HG03064 (cell line): ENCODE results near the gene MAP7D1.
"Not testable (repeated sequence)": the region's sequence is repeated elsewhere in the genome, so short reads cannot be mapped to it uniquely, and the experiment has no call there.

Source experiments
- ATAC-seq: cut with Tn5 transposase; IDR thresholded peaks from one replicate; pipeline ENCODE4 v1.9.1; 2021; ENCODE audit warnings: low read depth; ENCODE audit not compliant: unreplicated experiment

MAP7D1 gene

DNA sequence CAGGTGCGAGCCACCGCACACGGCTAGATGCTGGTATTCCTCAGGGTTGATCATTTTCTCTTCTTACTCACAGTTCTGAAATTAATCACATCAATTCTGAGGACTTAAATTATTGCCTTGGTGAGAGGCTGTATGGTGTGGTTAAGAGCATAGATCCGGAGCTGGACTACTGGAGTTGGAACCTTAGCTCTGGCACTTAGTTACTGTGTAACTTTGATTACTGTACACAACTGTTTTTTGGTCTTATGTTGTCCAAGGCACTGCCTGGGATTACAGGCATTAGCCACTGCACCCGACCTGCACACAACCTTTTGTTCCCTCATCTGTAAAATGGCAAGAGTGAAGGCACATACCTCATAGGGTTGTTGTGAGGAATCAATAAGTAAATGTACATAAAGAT lies 42.7 kb downstream of the MAP7D1 start:
- no peak for ATAC-seq

DNA sequence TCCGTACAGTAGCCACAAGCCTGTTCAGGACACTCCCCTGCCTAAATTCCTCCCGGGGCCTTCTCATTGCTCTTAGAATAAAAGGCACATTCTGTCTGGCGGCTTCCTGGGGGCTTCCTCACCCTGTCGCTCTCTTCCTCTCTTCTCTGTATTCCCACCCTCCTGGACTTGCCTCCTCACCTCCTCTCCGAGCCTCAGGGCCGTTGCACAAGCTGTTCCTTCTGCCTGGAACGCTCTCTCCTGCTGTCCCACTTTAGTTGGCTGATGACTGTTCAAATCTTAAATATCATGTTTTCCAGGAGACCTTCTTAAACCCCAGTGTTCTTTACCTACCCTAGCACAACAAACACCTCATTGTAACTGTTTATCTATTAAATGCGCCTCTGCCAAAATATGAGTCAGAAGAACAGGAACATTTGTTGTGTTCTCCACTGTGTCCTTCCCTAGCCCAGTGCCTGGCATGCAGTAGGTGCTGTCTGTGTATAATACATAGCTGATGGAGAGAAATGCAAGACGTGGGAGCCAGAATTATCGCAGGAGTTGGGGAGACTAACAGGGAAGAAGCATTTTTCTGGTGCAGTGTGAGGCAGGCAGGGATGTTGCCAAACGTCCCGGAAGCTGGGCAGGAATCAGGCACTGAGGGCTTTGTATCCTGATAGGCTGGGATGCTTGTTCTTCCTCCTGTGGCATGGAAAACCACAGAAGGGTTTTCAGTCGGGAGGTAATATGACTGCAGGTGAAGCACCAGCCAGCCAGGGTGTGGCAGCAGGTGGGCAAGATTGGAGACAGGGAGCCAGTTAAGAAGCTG lies 44.2 kb downstream of the MAP7D1 start:
- ATAC-seq = no peak

DNA sequence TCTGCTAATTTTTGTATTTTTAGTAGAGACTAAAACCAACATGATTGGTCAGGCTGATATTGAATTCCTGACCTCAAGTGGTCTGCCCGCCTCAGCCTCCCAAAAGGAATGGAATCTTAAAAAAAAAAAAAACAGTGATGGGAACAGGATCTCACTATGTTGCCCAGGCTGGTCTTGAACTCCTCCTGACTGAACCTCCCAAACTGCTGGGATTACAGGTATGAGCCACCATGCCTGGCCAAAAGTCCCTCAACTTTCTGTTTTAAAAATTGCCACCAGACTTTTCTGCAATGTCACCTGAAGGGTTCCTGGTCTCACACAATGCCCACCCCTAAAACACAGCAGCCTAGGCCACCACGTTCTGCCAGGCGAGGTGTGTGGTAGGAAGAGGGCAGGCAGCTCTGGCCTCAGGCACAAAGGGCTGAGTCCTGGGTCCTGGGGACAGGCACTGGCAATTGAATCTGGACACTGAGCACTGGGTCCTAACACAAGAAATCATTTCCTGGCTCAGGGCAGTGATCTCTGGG lies 47.1 kb downstream of the MAP7D1 start:
- no peak for ATAC-seq

DNA sequence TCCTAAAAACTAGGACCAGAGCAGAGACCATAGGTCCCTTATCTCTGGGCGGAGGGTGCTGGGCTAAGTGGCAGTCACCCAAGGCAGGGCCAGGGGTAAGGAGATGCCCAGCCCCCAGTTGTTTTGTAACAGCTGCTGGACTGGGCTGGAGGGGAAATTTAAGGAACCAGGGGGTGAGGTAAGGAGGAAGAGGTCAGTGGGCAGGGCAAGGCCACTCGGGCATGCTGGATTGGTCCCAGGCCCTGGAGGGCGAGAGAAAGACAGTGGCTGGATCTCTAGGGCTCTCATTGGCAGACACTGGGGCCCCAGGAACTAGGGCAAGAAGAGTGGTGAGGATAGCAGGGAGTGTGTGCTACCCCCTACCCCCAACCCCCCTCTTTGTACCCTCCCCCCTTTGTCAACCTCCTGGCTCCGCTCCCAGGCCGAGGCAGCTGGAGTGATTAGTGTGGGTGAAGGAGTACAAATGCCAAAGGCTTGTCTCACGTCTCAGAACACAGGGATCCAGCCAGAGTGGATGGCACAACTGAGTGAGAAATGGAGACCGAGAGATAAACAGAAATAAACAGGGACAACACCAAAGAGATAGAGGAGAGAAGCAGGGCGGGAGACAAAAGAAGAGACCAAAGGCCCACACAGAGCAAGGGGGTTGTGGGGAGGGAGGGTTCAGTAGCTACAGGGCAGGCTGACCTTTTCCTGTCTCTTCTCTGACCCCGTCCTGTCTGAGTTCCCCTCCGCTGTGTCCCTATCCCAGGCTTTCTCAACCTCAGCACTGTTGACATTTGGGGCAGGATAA lies 47.8 kb downstream of the MAP7D1 start:
- ATAC-seq = no peak

DNA sequence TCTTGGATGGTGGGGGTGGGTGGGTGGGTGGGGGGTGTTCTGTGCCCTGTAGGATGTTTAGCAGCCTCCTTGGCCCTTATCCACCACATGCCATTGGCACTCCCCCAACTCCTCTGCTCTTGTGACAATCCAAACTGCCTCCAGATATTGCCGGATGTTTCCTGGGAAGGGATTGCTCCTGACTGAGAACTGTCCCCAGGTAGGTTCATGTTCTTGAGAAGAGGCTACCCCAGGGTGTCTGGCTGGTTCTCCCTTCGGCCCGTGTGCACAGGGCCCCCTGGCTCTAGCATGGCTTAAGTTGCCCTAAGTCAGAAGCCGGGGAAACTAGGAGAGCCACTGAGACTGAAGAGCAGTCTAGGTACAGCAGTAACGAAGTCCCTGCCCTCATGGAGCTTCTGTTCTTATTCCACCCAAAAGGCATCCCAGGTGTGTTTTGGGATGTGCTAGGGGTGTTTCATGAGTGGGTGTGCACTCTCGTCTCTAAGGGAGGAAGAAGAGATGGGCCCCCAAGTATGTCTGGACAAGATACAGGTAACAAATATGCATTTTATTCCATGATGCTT lies 48.5 kb downstream of the MAP7D1 start:
- no peak for ATAC-seq

DNA sequence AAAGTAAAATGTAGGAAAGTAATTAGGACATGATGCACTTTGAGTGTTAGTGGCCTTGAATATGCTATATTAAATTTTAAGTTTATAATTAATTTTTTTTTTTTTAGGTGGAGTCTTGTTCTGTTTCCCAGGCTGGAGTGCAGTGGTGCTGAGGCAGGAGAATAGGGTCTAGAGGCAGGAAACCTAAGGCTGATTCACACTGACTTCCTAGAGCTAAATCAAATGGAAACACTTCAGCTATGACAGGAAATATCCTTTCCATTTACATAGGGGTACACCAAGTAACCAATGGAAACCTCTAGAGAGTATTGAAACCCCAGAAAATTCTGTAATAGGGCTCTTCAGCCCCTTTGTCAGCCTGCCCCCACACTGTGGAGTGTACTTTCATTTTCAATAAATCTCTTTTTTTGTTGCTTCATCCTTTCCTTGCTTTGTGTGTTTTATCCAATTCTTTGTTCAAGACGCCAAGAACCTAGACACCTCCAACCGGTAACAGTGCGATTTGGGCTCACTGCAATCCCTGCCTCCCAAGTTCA lies 50.4 kb downstream of the MAP7D1 start:
- ATAC-seq = no peak

DNA sequence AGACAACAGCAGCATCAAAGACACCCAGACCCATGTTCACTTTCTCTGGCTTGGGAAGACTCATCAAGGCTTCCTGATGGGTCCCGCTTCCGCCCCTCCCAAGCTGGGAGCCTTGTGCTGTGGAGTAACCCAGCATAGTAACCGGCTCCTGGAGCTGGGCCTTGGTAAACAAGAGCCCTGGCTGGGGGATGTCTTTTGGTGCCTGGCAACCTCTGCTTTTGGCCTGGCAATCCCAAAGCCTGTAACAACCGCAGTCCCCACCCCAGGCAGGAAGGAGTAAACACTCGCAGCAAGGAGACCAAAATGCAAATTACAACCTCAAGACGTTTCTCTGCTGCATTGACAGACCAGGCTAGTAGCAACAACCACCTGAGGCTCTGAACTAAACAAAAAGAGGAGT lies 51.4 kb downstream of the MAP7D1 start:
- ATAC-seq = no peak

DNA sequence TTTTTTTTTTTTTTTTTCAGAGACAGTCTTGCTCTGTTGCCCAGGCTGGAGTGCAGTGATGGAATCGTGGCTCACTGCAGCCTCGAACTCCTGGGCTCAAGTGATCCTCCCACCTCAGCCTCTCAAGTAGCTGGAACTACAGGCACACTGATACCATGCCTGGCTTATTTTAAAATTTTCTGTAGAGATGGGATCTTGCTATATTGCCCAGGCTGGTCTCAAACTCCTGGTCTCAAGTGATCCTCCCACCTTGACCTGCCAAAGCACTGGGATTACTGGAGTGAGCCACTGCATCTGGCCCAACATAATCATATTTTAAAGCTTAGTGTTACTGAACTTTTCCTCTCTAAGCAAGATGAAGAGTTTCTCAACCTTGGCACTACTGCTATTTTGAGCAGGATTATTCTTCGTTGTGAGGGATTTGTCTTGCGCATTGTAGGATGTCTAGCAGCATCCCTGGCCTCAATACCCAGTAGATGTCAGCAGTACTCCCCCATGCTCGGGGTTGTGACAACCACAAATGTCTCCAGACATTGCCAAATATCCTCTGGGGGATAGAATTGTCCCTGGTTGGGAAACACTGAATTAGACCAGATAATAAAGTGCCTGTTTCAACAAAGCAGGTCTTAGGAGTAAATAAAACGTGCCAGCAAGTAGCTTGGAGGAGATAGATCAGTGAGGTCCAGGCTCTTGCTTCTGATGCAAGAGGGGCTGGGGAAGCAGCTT lies 53.2 kb downstream of the MAP7D1 start:
- ATAC-seq = no peak

DNA sequence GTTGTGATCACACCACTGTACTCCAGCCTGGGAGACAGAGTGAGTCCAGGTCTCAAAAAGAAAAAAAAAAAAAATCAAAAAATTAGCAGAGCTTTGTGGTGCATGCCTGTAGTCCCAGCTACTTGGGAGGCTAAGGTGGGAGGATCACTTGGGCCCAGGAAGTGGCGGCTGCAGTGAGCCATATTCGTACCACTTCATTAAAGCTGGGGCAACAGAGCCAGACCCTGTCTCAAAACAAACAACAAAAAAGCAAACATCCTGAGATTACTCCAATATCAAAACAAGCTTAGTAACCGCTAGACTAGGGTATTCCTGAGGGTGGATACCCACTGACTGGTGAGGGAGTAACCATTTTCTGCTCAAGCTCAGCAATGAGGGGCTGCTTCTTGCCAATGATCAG lies 55.3 kb downstream of the MAP7D1 start:
- ATAC-seq = no peak

DNA sequence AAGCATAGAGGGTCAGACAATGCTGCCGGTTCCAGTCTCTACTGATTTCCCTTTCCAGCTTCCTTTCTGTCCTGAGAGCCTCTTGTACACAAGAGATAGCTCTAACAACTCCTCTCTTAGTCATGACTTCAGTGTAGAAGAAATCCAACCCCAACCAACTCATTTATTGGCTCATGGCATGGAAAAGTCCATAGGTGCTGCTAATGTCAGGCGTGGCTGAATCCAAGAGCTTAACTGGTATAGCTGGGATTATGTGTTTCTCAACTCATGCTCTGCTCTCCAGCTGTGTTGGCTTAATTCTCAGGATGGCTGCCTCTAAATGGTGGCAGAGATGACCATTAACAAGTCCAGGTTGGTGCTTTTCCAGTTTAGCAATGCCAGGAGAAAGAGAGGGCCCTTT lies 55.9 kb downstream of the MAP7D1 start:
- ATAC-seq = no peak

DNA sequence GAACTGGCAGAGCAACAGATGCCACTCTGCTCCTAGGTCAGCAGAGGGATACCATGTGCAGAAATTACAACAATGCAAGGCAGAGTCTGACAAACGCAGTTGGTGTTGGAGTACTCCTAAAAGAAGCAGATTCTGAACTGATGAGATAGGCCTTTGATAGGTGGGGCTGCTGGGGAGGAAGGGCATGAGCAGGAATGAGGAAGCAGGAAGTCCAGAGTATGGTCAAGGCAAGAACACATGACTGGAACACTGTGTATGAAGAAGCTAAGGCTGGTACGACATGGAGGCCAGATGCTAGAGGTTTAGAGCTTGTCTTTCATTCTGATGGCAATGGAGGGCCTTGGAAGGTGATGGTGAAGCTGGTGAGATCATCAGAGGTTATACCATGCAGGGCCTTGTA lies 56.8 kb downstream of the MAP7D1 start:
- ATAC-seq = no peak

DNA sequence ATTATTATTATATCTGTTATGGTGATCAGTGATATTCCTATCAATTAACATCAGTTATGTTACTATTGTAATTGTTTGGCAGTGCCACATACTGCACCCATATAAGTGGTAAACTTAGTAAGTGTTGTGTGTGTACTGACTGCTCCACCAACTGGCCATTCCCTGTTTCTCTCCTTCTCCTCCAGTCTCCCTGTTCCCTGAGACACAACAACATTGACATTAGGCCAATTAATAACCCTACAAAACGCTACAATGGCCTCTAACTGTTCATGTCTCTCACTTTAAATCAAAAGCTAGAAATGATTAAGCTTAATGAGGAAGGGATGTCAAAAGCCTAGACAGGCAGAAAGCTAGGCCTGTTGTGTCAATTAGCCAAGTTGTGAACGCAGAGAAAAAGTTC lies 61.7 kb downstream of the MAP7D1 start:
- ATAC-seq = no peak

DNA sequence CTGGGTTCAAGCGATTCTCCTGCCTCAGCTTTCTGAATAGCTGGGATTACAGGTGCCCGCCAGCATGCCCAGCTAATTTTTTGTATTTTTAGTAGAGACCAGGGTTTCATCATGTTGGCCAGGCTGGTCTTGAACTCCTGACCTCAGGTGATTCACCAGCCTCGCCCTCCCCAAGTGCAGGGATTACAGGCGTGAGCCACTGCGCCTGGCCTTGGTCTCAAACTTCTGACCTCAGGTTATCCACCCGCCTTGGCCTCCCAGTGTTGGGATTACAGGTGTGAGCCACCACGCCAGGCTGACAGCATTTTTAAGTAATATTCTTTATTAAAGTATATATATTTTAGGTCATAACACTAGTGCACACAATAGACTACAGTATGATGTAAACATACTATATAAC lies 65.9 kb downstream of the MAP7D1 start:
- not testable (repeated sequence) for ATAC-seq

DNA sequence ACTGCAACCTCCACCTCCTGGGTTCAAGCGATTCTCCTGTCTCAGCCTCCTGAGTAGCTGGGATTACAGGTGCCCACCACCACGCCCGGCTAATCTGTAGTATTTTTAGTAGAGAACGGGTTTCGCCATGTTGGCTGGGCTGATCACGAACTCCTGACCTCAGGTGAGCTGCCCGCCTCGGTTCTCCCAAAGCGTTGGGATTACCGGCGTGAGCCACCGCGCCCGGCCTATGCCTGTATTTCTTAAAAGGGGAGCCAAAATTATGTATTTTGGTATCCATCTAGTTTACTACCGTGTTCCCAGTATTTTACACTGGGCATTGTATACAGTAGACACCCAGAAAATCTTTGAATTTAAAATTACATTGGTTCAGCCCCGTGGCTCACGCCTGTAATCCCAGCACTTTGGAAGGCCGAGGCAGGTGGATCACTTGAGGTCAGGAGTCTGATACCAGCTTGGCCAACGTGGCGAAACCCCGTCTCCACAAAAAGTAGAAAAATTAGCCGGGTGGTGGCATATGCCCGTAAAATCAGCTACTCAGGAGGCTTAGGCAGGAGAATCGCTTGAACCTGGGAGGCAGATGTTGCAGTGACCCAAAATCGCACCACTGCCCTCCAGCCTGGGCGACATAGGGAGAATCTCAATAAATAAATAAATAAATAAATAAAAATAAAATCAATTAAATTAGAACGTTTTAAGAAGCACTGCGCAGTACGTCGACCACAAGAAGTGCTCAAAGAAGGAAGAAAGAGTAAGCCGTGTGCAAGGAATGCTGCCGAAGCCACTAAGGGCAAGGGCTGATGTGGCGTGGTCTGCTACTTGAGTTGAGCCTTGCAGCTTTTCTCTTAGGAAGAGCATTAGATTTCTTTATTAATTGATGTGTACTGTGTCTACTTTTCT lies 66.8 kb downstream of the MAP7D1 start:
- ATAC-seq = no peak

DNA sequence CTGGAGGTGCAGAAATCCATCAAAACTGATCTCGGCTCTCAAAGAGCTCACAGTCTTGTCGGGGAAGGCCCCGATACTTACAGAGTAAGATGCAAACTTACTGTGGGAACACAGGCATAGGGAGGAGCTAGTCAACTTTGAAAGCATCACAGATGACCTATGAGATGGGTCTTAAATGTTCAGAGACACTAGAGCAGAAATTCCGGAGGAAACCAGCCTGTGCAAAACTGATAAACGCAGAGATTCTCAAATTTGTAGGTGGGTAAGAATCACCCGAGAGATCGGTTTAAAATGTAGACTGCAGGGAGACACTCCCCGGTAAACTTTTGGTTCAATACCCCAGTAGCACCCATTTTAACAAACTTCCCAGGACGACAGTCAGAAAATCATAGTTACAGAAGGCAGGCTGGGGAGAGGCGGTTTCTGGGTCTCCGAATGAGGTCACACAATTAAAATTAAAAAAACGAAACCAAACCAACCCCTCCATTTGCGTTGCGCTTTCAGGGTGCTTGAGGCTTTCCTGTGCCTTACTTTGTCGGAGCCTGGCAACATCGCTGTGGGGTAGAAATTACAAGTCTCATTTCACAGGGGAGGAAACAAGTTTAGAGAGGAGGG lies 67.5 kb downstream of the MAP7D1 start:
- peak; percentile 24 for ATAC-seq

DNA sequence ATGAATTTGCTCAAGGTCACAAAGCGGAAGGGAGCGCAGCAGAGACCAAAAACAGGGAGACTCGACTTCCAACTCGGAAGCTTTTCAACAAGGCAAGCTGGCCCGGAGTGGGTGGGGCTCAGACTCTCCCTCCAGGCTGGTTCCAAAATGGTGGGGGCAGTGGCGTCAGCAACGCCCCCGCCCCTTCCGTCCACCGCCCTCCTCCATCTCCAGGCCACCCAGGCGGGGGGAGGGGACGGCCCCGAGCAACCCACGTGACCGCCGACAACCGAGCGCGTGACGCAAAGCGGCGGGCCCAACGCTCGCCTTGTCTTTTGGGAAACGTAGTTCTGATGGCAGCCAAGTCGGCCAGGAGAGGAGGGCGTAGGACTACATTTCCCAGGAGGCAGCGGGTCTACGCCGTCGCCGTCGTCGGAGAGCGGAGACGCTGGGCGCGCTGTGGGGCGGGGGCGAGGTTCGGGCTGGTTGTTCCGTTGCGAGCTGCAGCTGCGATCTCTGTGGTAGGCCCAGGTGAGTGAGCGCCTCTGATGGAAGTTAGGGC lies 68.1 kb downstream of the MAP7D1 start, which contains the start of gene THRAP3:
TSS of gene THRAP3 (plus strand) at position 448 of the 541 bp plus-strand sequence. CDS start 58,121 bp downstream, outside the sequence.
- ATAC-seq = peak; percentile 86

DNA sequence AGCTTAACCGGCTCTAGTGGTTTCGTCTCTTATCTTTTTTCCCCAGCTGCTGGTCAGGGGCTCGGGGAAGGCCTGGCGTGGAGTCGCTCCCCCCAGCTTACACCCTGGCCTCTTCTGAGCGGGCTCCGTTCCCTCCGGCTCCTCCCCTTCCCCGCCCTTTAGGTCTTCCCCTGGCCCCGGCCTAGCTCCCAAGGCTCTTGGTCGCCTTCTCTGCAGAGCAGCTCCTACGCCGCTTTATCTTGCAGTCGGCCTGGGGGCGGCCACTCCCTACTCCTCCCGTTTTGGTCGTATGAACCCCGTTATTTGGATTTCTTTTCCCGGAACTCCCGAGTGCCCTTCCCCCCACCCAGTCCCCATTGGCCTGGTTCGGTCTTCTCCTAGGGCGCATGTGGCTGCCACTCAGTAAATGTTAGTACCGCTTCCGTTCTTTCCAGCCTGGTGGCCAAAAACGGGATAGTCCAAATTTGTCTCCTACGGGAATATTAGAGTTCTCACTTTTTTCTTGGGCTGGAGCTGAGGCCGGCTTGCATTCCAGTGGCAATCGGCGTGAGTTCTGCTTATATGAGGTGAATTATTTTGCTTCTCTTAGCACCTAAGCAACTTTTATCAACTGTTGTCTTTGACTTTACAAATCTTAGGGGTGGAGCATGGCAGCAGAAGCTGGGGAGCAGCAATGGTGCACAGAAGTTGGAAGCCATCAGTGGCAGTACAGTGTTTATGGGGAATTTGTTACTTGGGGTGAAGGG lies 68.8 kb downstream of the MAP7D1 start:
- ATAC-seq = peak; percentile 36
